ENCODE measurements around the gene APOC1. TPM values are rescaled to one million over a fixed set of nuclear protein-coding genes. Genes with fewer than 3 reads are reported as not detected.

APOC1 gene
- total RNA-seq, 6 experiments from 2014 or later = 4,903 to 7,393 (median 5,741) TPM

DNA sequence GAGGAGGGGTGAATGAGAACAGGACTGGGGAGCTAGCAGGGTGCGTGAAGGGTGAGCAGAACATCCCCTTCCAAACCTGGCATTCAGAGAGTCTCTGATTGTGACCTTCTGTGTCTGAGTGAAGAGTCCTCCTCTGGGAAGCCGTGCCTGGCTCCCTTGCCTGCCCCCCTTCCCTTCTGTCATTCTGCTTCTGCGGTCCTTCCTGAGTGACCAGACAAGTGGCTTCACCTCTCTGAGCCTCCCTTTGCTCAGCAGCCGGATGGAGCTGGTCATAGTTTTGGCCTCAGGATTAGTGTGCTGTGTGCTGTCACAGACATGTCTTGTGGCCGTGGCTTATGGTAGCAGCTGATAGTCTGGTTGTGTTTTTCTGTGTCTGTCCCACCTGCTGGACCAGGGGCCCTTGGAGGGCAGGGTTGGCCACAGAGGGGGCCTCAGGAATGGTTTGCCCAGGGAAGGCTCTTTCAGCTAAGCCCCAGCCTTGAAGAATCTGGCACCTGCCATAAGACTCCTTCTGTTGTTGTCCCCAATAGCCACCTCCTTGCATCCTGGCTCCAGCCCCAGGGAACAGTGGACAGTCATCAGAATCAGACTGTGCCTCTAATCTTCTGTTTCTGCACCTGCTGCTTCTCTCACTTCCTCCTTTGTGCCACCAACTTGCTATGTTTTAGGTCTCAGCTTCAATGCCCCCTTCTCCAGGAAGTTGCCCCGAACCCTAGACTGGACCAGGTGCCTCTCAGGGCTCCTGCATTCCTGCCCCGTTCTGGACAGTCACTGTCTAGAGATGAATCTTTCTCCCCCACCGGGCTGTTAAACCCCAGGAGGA lies 46.7 kb downstream of the APOC1 start:
- peaks cover 0 to 15% (median 5%) of the 10 kb centered on the region in 4 donors for H3K4me1 ChIP-seq
- intact Hi-C loops (cut with DNase I) = no loop called here
- no peak overlapping the region for H3K27ac ChIP-seq
- WGBS (ENCODE audit: insufficient coverage, low coverage, low lambda C conversion rate, missing lambda C conversion rate) = 60% methylated on average over 4 of the region's 8 CpGs
- DNase-seq = no peak
- ATAC-seq = no peak
- H3K36me3 ChIP-seq = peaks cover 0 to 39% (median 12%) of the 10 kb centered on the region in 4 donors
- no peaks in the 10 kb centered on the region for H3K9me3 ChIP-seq
- TF ChIP-seq POLR2A (IDR thresholded peaks at IDR 0.05) (no peak), CTCF (IDR thresholded peaks at IDR 0.05) (no peak)
- H3K4me3 ChIP-seq = no peak overlapping the region
- H3K27me3 ChIP-seq = no peaks in the 10 kb centered on the region

DNA sequence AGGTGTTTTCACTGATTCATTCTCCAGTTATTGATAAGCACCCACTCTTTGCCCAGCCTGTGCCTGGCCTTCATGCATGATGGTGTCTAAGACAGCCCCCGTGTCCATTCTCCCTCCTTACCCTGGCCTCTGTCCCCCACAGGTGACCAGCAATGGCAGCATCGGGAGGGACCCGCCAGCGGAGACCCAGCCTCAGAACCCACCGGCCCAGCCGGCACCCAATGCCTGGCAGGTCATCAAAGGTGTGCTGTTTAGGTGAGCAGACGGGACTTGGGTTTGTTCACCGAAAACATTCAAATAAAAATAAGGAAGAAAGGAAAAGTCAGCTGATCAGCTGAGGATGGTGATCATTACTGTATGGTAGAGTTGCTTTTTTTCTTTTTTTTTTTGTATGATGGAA lies 47.4 kb downstream of the APOC1 start:
- peaks cover 0 to 44% (median 17%) of the 10 kb centered on the region in 4 donors for H3K36me3 ChIP-seq
- ATAC-seq = no peak
- H3K9me3 ChIP-seq = no peaks in the 10 kb centered on the region
- intact Hi-C loops (cut with DNase I) = no loop called here
- H3K27me3 ChIP-seq = no peaks in the 10 kb centered on the region
- 85% methylated on average over 7 of the region's 8 CpGs for WGBS (ENCODE audit: insufficient coverage, low coverage, low lambda C conversion rate, missing lambda C conversion rate)
- TF ChIP-seq CTCF (IDR thresholded peaks at IDR 0.05) (no peak), POLR2A (IDR thresholded peaks at IDR 0.05) (no peak)
- no peak overlapping the region for H3K4me3 ChIP-seq
- no peak for DNase-seq
- peaks cover 0 to 8% (median 2%) of the 10 kb centered on the region in 4 donors for H3K4me1 ChIP-seq
- no peak overlapping the region for H3K27ac ChIP-seq

DNA sequence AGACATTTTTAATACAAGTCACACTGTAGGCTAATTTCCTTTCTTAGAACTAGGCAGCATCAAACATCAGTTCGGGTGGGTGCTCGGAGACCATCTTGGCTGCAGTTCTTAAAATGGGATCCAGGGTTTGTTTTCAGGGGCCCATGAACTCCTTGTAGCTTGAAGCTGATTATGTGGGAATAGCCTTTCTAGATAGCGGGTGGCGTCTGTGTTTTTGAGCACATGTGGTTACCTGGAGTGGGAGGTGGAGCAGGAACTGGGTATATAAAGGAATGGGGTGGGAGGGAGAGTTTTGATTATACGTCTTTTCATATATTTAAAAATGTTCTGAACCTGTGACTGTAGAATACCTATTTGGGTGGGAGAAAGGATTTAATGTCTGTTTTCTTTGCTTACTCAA lies 53.7 kb downstream of the APOC1 start:
- Histone ChIP-seq H3K36me3 (peaks cover 0 to 55% (median 21%) of the 10 kb centered on the region in 4 donors), H3K27ac (no peak overlapping the region), H3K4me1 (no peaks in the 10 kb centered on the region), H3K4me3 (no peak overlapping the region), H3K27me3 (no peaks in the 10 kb centered on the region), H3K9me3 (no peaks in the 10 kb centered on the region)
- 90% methylated on average over 5 of the region's 5 CpGs for WGBS (ENCODE audit: insufficient coverage, low coverage, low lambda C conversion rate, missing lambda C conversion rate)
- no peak for DNase-seq
- no peak for TF ChIP-seq CTCF (IDR thresholded peaks at IDR 0.05)
- TF ChIP-seq POLR2A (IDR thresholded peaks at IDR 0.05) = no peak
- intact Hi-C loops (cut with DNase I) = no loop called here
- no peak for ATAC-seq

DNA sequence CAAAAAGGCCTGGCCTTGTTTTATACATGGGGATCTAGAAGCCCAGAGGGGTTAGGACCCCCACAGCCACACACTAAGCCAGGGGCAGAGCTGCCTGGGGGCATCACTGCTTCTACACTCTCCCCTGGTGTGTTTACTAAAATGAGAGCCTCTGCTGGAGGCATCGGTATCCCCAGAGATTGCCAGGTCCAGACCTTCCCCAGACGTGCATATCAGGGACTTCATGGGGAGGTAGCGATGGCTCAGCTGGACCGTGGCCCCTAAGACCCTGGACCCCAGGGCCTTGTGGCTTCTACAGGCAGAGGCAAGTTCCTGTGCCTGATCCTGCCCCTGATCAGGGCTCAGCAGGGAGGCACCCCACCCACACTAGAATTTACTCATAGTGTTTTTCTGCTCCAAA lies 54.3 kb downstream of the APOC1 start:
- TF ChIP-seq CTCF (IDR thresholded peaks at IDR 0.05) (no peak), POLR2A (IDR thresholded peaks at IDR 0.05) (no peak)
- intact Hi-C loops (cut with DNase I) = no loop called here
- Histone ChIP-seq H3K36me3 (peaks cover 0 to 54% (median 20%) of the 10 kb centered on the region in 4 donors), H3K9me3 (no peaks in the 10 kb centered on the region), H3K4me3 (no peak overlapping the region), H3K27ac (no peak overlapping the region), H3K4me1 (peaks cover 0 to under 1% (median 0%) of the 10 kb centered on the region in 4 donors), H3K27me3 (no peaks in the 10 kb centered on the region)
- WGBS (ENCODE audit: insufficient coverage, low coverage, low lambda C conversion rate, missing lambda C conversion rate) = no CpG with 5 or more reads among the region's 4 CpGs
- DNase-seq = no peak
- no peak for ATAC-seq

Other genes starting within 250 kb of the APOC1 start
- gene CEACAM19, start 243.1 kb upstream of the APOC1 start, total RNA-seq = 1 to 10 TPM; 3.3 to 9.0 (median 4.5) TPM
- not detected for gene CEACAM16, start 215.5 kb upstream of the APOC1 start, total RNA-seq
- 10 to 100 TPM; 24.1 to 95.6 (median 31.3) TPM for gene BCL3, start 165.9 kb upstream of the APOC1 start, total RNA-seq
- gene CBLC, start 136.7 kb upstream of the APOC1 start, total RNA-seq = 10 to 100 TPM in 5 of 6 experiments, 1 to 10 TPM in 1; 9.8 to 19.4 (median 15.6) TPM
- gene BCAM, start 105.5 kb upstream of the APOC1 start, total RNA-seq = 10 to 100 TPM; 26.5 to 48.3 (median 32.7) TPM
- 100 to 1,000 TPM in 1 of 6 experiments, 10 to 100 TPM in 5; 63.5 to 127 (median 87.4) TPM for gene NECTIN2, start 68.3 kb upstream of the APOC1 start, total RNA-seq
- 10 to 100 TPM; 24.9 to 82.6 (median 26.7) TPM for gene TOMM40, start 23.4 kb upstream of the APOC1 start, total RNA-seq
- 1,000 to 10,000 TPM; 3,480 to 8,780 (median 4,667) TPM for gene APOE, start 8.8 kb upstream of the APOC1 start, total RNA-seq
- gene APOC4, start 27.6 kb downstream of the APOC1 start, total RNA-seq = 100 to 1,000 TPM in 5 of 6 experiments, 10 to 100 TPM in 1; 55.6 to 462 (median 203) TPM
- gene APOC2, start 31.4 kb downstream of the APOC1 start, total RNA-seq = 1,000 to 10,000 TPM; 1,740 to 7,868 (median 2,043) TPM
- 10 to 100 TPM; 78.7 to 90.6 (median 83.9) TPM for gene CLPTM1, start 40.8 kb downstream of the APOC1 start, total RNA-seq
- 10 to 100 TPM in 1 of 6 experiments, 1 to 10 TPM in 5; 1.2 to 21.4 (median 7.2) TPM for gene RELB, start 86.9 kb downstream of the APOC1 start, total RNA-seq
- gene CLASRP, start 124.4 kb downstream of the APOC1 start, total RNA-seq = 10 to 100 TPM; 30.5 to 66.8 (median 44.8) TPM
- under 1 TPM in 5 of 6 experiments, not detected in 1; 0.16 to 0.47 (median 0.35) TPM for gene ZNF296, start 161.9 kb downstream of the APOC1 start, total RNA-seq
- gene GEMIN7, start 164.7 kb downstream of the APOC1 start, total RNA-seq = 10 to 100 TPM; 10.9 to 27.5 (median 14.0) TPM
- 10 to 100 TPM; 10.1 to 14.3 (median 11.0) TPM for gene PPP1R37, start 178.6 kb downstream of the APOC1 start, total RNA-seq
- gene NKPD1, start 246.4 kb downstream of the APOC1 start, total RNA-seq = under 1 TPM in 1 of 6 experiments, not detected in 5; 0.06 TPM